GM23338 (cell line): ENCODE data around the gene SBDS. TPM values are rescaled to one million over a fixed set of nuclear protein-coding genes. Genes with fewer than 3 reads are reported as not detected.
"Not testable (repeated sequence)": the region's sequence is repeated elsewhere in the genome, so short reads cannot be mapped to it uniquely, and the experiment has no call there.

Source experiments
- ATAC-seq: fragments of 200-7000 bp; cut with Tn5 transposase; 3 replicates; pipeline ENCODE4 v1.9.1; 2020
- DNase-seq: peaks from one replicate; pipeline ENCODE4 v3.0.0-alpha.2; 2015; ENCODE audit warnings: low spot score
- H2AFZ ChIP-seq: fragments of 200-600 bp; sonication (generic); 2 replicates; pipeline ENCODE4 v1.8.0; 2016; ENCODE audit warnings: antibody characterized with exemption, mild to moderate bottlenecking, moderate library complexity
- H3F3A ChIP-seq: fragments of 200-600 bp; sonication (generic); replicated peaks from 2 replicates; pipeline ENCODE4 v1.8.0; 2017; ENCODE audit warnings: antibody characterized with exemption, mixed run types, low read depth
- H3K27ac ChIP-seq: fragments of 200-600 bp; sonication (generic); 2 replicates; pipeline ENCODE4 v1.6.1; 2016; ENCODE audit warnings: low read depth
- H3K27me3 ChIP-seq: fragments of 200-600 bp; sonication (generic); 2 replicates; pipeline ENCODE4 v1.8.0; 2016; ENCODE audit warnings: mild to moderate bottlenecking, mixed run types, moderate library complexity; ENCODE audit not compliant: insufficient read depth
- H3K36me3 ChIP-seq: fragments of 200-600 bp; sonication (generic); 2 replicates; pipeline ENCODE4 v1.8.0; 2016; ENCODE audit warnings: mild to moderate bottlenecking; ENCODE audit not compliant: insufficient read depth
- H3K4me1 ChIP-seq: fragments of 200-600 bp; sonication (generic); 2 replicates; pipeline ENCODE4 v1.8.0; 2016; ENCODE audit warnings: mild to moderate bottlenecking, moderate library complexity; ENCODE audit not compliant: insufficient read depth
- H3K4me2 ChIP-seq: fragments of 200-600 bp; sonication (generic); 2 replicates; pipeline ENCODE4 v1.7.1; 2017; ENCODE audit warnings: mixed run types
- H3K4me3 ChIP-seq: fragments of 200-600 bp; sonication (generic); 2 replicates; pipeline ENCODE4 v1.6.1; 2016; ENCODE audit warnings: mixed run types
- H3K79me2 ChIP-seq: fragments of 200-600 bp; sonication (generic); replicated peaks from 2 replicates; pipeline ENCODE4 v1.8.0; 2017; ENCODE audit warnings: mild to moderate bottlenecking; ENCODE audit not compliant: insufficient read depth
- H3K9me2 ChIP-seq: fragments of 200-600 bp; sonication (generic); 2 replicates; pipeline ENCODE4 v1.8.0; 2017; ENCODE audit not compliant: insufficient read depth
- H4K20me1 ChIP-seq: fragments of 200-600 bp; sonication (generic); replicated peaks from 2 replicates; pipeline ENCODE4 v1.8.0; 2017; ENCODE audit warnings: mild to moderate bottlenecking; ENCODE audit not compliant: insufficient read depth
- H3K27ac Mint-ChIP-seq: 2 replicates; pipeline ENCODE4 v1.8.0; 2020; ENCODE audit warnings: inconsistent platforms, mild to moderate bottlenecking, moderate library complexity, mixed read lengths
- H3K27me3 Mint-ChIP-seq: 3 replicates; pipeline ENCODE4 v1.8.0; 2022; ENCODE audit warnings: low read depth, mild to moderate bottlenecking, moderate library complexity, mixed read lengths, inconsistent platforms; ENCODE audit not compliant: insufficient read depth, poor library complexity
- H3K36me3 Mint-ChIP-seq: 3 replicates; pipeline ENCODE4 v1.8.0; 2021; ENCODE audit warnings: low read depth, mild to moderate bottlenecking, inconsistent platforms, moderate library complexity, mixed read lengths
- H3K4me1 Mint-ChIP-seq: 3 replicates; pipeline ENCODE4 v1.8.0; 2020; ENCODE audit warnings: mild to moderate bottlenecking, inconsistent platforms, mixed read lengths
- H3K4me3 Mint-ChIP-seq: 3 replicates; pipeline ENCODE4 v1.8.0; 2021; ENCODE audit warnings: moderate library complexity, mild to moderate bottlenecking, inconsistent platforms, mixed read lengths
- H3K9me3 Mint-ChIP-seq: 3 replicates; pipeline ENCODE4 v1.8.0; 2020; ENCODE audit warnings: moderate library complexity, mild to moderate bottlenecking, inconsistent platforms, mixed read lengths
- CREB1 ChIP-seq: fragments of 250-450 bp; sonication (Bioruptor Pico); IDR thresholded peaks from 2 replicates; pipeline ENCODE4 v1.5.0; 2020; ENCODE audit warnings: low read depth, mild to moderate bottlenecking, moderate library complexity
- CTCF ChIP-seq, 2 experiments: fragments of 200-600 bp in 1 of 2; sonication (generic) in 1 of 2; conservative IDR thresholded peaks; 2 replicates each; pipeline versions ENCODE4 v1.5.1 to v1.6.1; 2016 to 2017; ENCODE audit warnings: antibody characterized with exemption in 2 of 2, low read depth in 2 of 2, mild to moderate bottlenecking in 2 of 2, moderate library complexity in 1 of 2
- POLR2AphosphoS5 ChIP-seq: IDR thresholded peaks from 2 replicates; pipeline ENCODE4 v1.6.1; 2016; ENCODE audit warnings: antibody characterized with exemption, low read depth
- long read RNA-seq: library from polyadenylated mRNA; unstranded; transcript quantifications from one replicate; pipeline ENCODE4 v2.0.0, GENCODE V29; 2020; ENCODE audit not compliant: unreplicated experiment
- polyA plus RNA-seq: library from polyadenylated mRNA; unstranded; fragments of >200 nt; fragmentation: Nextera tagmentation; extraction: Ambion mirVana; gene quantifications from 2 replicates; pipeline ENCODE4 v1.2.1, GENCODE V29; 2016
- total RNA-seq: library from RNA; depleted of rRNA; stranded (reverse); fragments of >200 nt; shearing (Covaris generic); gene quantifications from 2 replicates; pipeline ENCODE4 v1.2.3, GENCODE V29; 2014; rRNA removed

Gene SBDS
- total RNA-seq (14.4 and 20.5 TPM in 2 replicates), polyA plus RNA-seq (32.7 and 34.4 TPM in 2 replicates)
- long read RNA-seq, transcript SBDS-201 (5 exons, 1,631 nt): major isoform, 37 of 41 reads
- long read RNA-seq, partial matches to known transcripts: 3 of 41 reads
- long read RNA-seq, other reads (novel, unspliced or antisense): 1 of 41 reads

GRCh38 chr7:66995050-66995776, at the start of gene SBDS:
TSS of gene SBDS (minus strand) at chr7:66995586. CDS start at chr7:66995417, 169 bp downstream.
- Histone ChIP-seq H3K79me2 (peaks cover 20% of the 10 kb centered on the region), H3K4me3 (peak within 1 kb of the TSS; percentile 66), H3K27ac (peak within 1 kb of the TSS; percentile 85), H3K4me2 (peak within 1 kb of the TSS; percentile 74)
- H3K36me3 ChIP-seq, H4K20me1 ChIP-seq, H3K27me3 Mint-ChIP-seq, H3K4me1 Mint-ChIP-seq, H3F3A ChIP-seq, H3K4me1 ChIP-seq, H3K9me2 ChIP-seq, H3K9me3 Mint-ChIP-seq, H2AFZ ChIP-seq, H3K27me3 ChIP-seq: not testable (repeated sequence)
- Mint-ChIP-seq H3K36me3 (peaks cover 32% of the 10 kb centered on the region), H3K27ac (peak within 1 kb of the TSS; percentile 98), H3K4me3 (peak within 1 kb of the TSS; percentile 91)
- DNase-seq: peak; percentile 99
- peak; percentile 72 for ATAC-seq
- 0 out of 4 replicates have a peak, but pooled peaks of 1 of the 2 experiments have one; percentile 18 for TF ChIP-seq CTCF (conservative IDR thresholded peaks at IDR 0.05; ENCODE audit: low read depth in 2 of 2)
- TF ChIP-seq POLR2AphosphoS5: peak; percentile 88
- TF ChIP-seq CREB1 (CRISPR knock-in tag): peak; percentile 88

- H3K4me3 Mint-ChIP-seq, H3K9me2 ChIP-seq, H3F3A ChIP-seq, H3K79me2 ChIP-seq, H3K36me3 ChIP-seq, H3K27ac Mint-ChIP-seq, H3K27ac ChIP-seq, H3K27me3 ChIP-seq, H2AFZ ChIP-seq, ATAC-seq, H3K9me3 Mint-ChIP-seq, H3K4me1 ChIP-seq, H3K36me3 Mint-ChIP-seq, H3K4me3 ChIP-seq, H3K27me3 Mint-ChIP-seq, H4K20me1 ChIP-seq, DNase-seq, H3K4me1 Mint-ChIP-seq, H3K4me2 ChIP-seq: not testable (repeated sequence)
Observed at GRCh38 chr7:67043559-67043930, 48.2 kb upstream of the SBDS start.

- not testable (repeated sequence) for H3K4me2 ChIP-seq, H3K36me3 Mint-ChIP-seq, H3K9me2 ChIP-seq, H3K4me3 Mint-ChIP-seq, H4K20me1 ChIP-seq, H3K27ac Mint-ChIP-seq, DNase-seq, H3K27ac ChIP-seq, H3K36me3 ChIP-seq, H3K4me1 ChIP-seq, H3K27me3 Mint-ChIP-seq, H3F3A ChIP-seq, H3K79me2 ChIP-seq, H3K4me1 Mint-ChIP-seq, ATAC-seq, H3K4me3 ChIP-seq, H3K9me3 Mint-ChIP-seq, H3K27me3 ChIP-seq, H2AFZ ChIP-seq
Observed at GRCh38 chr7:67042781-67043558, 47.6 kb upstream of the SBDS start.
